ENCODE measurements around the gene SELENOV.
A peak's percentile ranks its signal among the peaks of the same experiment; 100 is the strongest.

SELENOV gene

GRCh38 chr19:39502640-39503417, 12.1 kb upstream of the SELENOV start:
- no peaks in the 10 kb centered on the region for H3K9me3 Mint-ChIP-seq
- no peak overlapping the region for H3K27ac Mint-ChIP-seq
- ATAC-seq (peak; percentile 58), DNase-seq (peak; percentile 79 to 82)
- H3K4me1 Mint-ChIP-seq: peaks cover 50% of the 10 kb centered on the region
- peak overlapping the region in 1 of 2 donors; percentile 45 for H3K4me3 Mint-ChIP-seq
- H3K27me3 Mint-ChIP-seq: peaks cover 92% of the 10 kb centered on the region

GRCh38 chr19:39506598-39506943, 8.4 kb upstream of the SELENOV start:
- Mint-ChIP-seq H3K27ac (no peak overlapping the region), H3K27me3 (peaks cover 63% of the 10 kb centered on the region), H3K4me3 (peak overlapping the region; percentile 50 to 64), H3K4me1 (peaks cover 34% of the 10 kb centered on the region), H3K9me3 (no peaks in the 10 kb centered on the region)
- ATAC-seq (no peak), DNase-seq (no peak)

- Mint-ChIP-seq H3K27me3 (peaks cover 59% of the 10 kb centered on the region), H3K4me1 (peaks cover 34% of the 10 kb centered on the region), H3K4me3 (peak overlapping the region; percentile 76 to 95), H3K9me3 (no peaks in the 10 kb centered on the region), H3K27ac (no peak overlapping the region)
- DNase-seq: peak; percentile 67 to 72
- ATAC-seq: peak; percentile 84
Measured at GRCh38 chr19:39506944-39507714, 7.8 kb upstream of the SELENOV start.

GRCh38 chr19:39507715-39508364, 7.1 kb upstream of the SELENOV start:
- H3K4me3 Mint-ChIP-seq: peak overlapping the region; percentile 76 to 95
- H3K4me1 Mint-ChIP-seq: peaks cover 33% of the 10 kb centered on the region
- no peak overlapping the region for H3K27ac Mint-ChIP-seq
- no peak for DNase-seq
- ATAC-seq: no peak
- peaks cover 59% of the 10 kb centered on the region for H3K27me3 Mint-ChIP-seq
- H3K9me3 Mint-ChIP-seq: no peaks in the 10 kb centered on the region

GRCh38 chr19:39508629-39509028, 6.3 kb upstream of the SELENOV start:
- DNase-seq (no peak), ATAC-seq (no peak)
- H3K27ac Mint-ChIP-seq: no peak overlapping the region
- peaks cover 57% of the 10 kb centered on the region for H3K27me3 Mint-ChIP-seq
- no peak overlapping the region for H3K4me3 Mint-ChIP-seq
- no peaks in the 10 kb centered on the region for H3K9me3 Mint-ChIP-seq
- peaks cover 26% of the 10 kb centered on the region for H3K4me1 Mint-ChIP-seq

- ATAC-seq (no peak), DNase-seq (no peak)
- Mint-ChIP-seq H3K27ac (no peak overlapping the region), H3K4me1 (peaks cover 20% of the 10 kb centered on the region), H3K9me3 (no peaks in the 10 kb centered on the region), H3K27me3 (peaks cover 57% of the 10 kb centered on the region), H3K4me3 (no peak overlapping the region)
Measured at GRCh38 chr19:39509233-39509632, 5.7 kb upstream of the SELENOV start.

- no peak overlapping the region for H3K27ac Mint-ChIP-seq
- H3K4me1 Mint-ChIP-seq: peaks cover 24% of the 10 kb centered on the region
- peaks cover 55% of the 10 kb centered on the region for H3K27me3 Mint-ChIP-seq
- H3K9me3 Mint-ChIP-seq: no peaks in the 10 kb centered on the region
- no peak for DNase-seq
- ATAC-seq: no peak
- H3K4me3 Mint-ChIP-seq: no peak overlapping the region
Measured at GRCh38 chr19:39512988-39513387, 2.0 kb upstream of the SELENOV start.

GRCh38 chr19:39515551-39516191, 732 bp downstream of the SELENOV start:
- no peaks in the 10 kb centered on the region for H3K9me3 Mint-ChIP-seq
- H3K4me1 Mint-ChIP-seq: peaks cover 20% of the 10 kb centered on the region
- H3K27ac Mint-ChIP-seq: peak overlapping the region in 1 of 2 donors; percentile 92
- ATAC-seq: peak; percentile 36
- peaks cover 55% of the 10 kb centered on the region for H3K27me3 Mint-ChIP-seq
- H3K4me3 Mint-ChIP-seq: peak overlapping the region; percentile 75 to 94
- DNase-seq: no peak

GRCh38 chr19:39516270-39516669, 1.3 kb downstream of the SELENOV start:
- Mint-ChIP-seq H3K27me3 (peaks cover 55% of the 10 kb centered on the region), H3K4me3 (peak overlapping the region; percentile 46 to 75), H3K9me3 (no peaks in the 10 kb centered on the region), H3K27ac (peak overlapping the region in 1 of 2 donors; percentile 4), H3K4me1 (peaks cover 20% of the 10 kb centered on the region)
- DNase-seq: no peak
- ATAC-seq: peak; percentile 13

- Mint-ChIP-seq H3K27ac (no peak overlapping the region), H3K4me1 (peaks cover 26% of the 10 kb centered on the region), H3K27me3 (peaks cover 55% of the 10 kb centered on the region), H3K9me3 (no peaks in the 10 kb centered on the region), H3K4me3 (no peak overlapping the region)
- ATAC-seq: no peak
- no peak for DNase-seq
Measured at GRCh38 chr19:39517432-39517831, 2.5 kb downstream of the SELENOV start.

GRCh38 chr19:39518458-39518857, 3.5 kb downstream of the SELENOV start:
- H3K27ac Mint-ChIP-seq: no peak overlapping the region
- H3K27me3 Mint-ChIP-seq: peaks cover 51% of the 10 kb centered on the region
- DNase-seq (no peak), ATAC-seq (peak; percentile 11)
- H3K4me3 Mint-ChIP-seq: no peak overlapping the region
- peaks cover 26% of the 10 kb centered on the region for H3K4me1 Mint-ChIP-seq
- H3K9me3 Mint-ChIP-seq: no peaks in the 10 kb centered on the region

- H3K9me3 Mint-ChIP-seq: no peaks in the 10 kb centered on the region
- H3K4me3 Mint-ChIP-seq: no peak overlapping the region
- H3K27ac Mint-ChIP-seq: peak overlapping the region in 1 of 2 donors; percentile 64
- H3K4me1 Mint-ChIP-seq: peaks cover 26% of the 10 kb centered on the region
- no peak for ATAC-seq
- H3K27me3 Mint-ChIP-seq: peaks cover 46% of the 10 kb centered on the region
- DNase-seq: no peak
Measured at GRCh38 chr19:39518975-39519374, 4.0 kb downstream of the SELENOV start.

GRCh38 chr19:39520541-39521484, 5.9 kb downstream of the SELENOV start:
- peaks cover 27% of the 10 kb centered on the region for H3K27me3 Mint-ChIP-seq
- H3K9me3 Mint-ChIP-seq: no peaks in the 10 kb centered on the region
- DNase-seq (no peak), ATAC-seq (no peak)
- no peak overlapping the region for H3K4me3 Mint-ChIP-seq
- H3K27ac Mint-ChIP-seq: no peak overlapping the region
- H3K4me1 Mint-ChIP-seq: peaks cover 11% of the 10 kb centered on the region

- Mint-ChIP-seq H3K27me3 (no peaks in the 10 kb centered on the region), H3K9me3 (no peaks in the 10 kb centered on the region), H3K27ac (no peak overlapping the region), H3K4me3 (no peak overlapping the region), H3K4me1 (peaks cover 11% of the 10 kb centered on the region)
- DNase-seq: no peak
- no peak for ATAC-seq
Measured at GRCh38 chr19:39524495-39524894, 9.6 kb downstream of the SELENOV start.
